Cardiac muscle cell (in vitro differentiated cells and primary cell): ENCODE measurements around the gene CERT1. TPM values are rescaled to one million over a fixed set of nuclear protein-coding genes. Genes with fewer than 3 reads are reported as not detected.

ENCODE experiments used
- DNase-seq, 2 donors: peaks; one replicate each; pipeline versions ENCODE4 v3.0.0 to v3.0.0-alpha.2; 2010 to 2017; ENCODE audit warnings: low read depth in 1 of 2, low spot score in 1 of 2
- H3K27ac ChIP-seq: fragments of 200-600 bp; sonication (generic); 2 replicates; pipeline ENCODE4 v1.5.1; 2016
- H3K27me3 ChIP-seq: fragments of 200-600 bp; sonication (generic); 2 replicates; pipeline ENCODE4 v1.6.0; 2016; ENCODE audit warnings: control low read depth
- H3K36me3 ChIP-seq: fragments of 200-600 bp; sonication (generic); 2 replicates; pipeline ENCODE4 v1.5.1; 2016; ENCODE audit warnings: control low read depth
- H3K4me1 ChIP-seq: fragments of 200-600 bp; sonication (generic); 2 replicates; pipeline ENCODE4 v1.8.1; 2017; ENCODE audit warnings: low read depth, mild to moderate bottlenecking, mixed run types
- H3K4me3 ChIP-seq: fragments of 200-600 bp; sonication (generic); 2 replicates; pipeline ENCODE4 v1.5.1; 2016; ENCODE audit warnings: mild to moderate bottlenecking
- H3K9me3 ChIP-seq: fragments of 200-600 bp; sonication (generic); 2 replicates; pipeline ENCODE4 v1.5.1; 2017; ENCODE audit warnings: low read depth, mild to moderate bottlenecking, control low read depth
- CTCF ChIP-seq: IDR thresholded peaks from 2 replicates; pipeline ENCODE4 v1.5.1; 2012; ENCODE audit warnings: low read depth, mild to moderate bottlenecking, low read length
- polyA plus RNA-seq: library from polyadenylated mRNA; unstranded; fragments of >200 nt; fragmentation: Nextera tagmentation; extraction: Ambion mirVana; gene quantifications from 2 replicates; pipeline ENCODE4 v1.2.1, GENCODE V29; 2016
- total RNA-seq: library from RNA; depleted of rRNA; stranded (reverse); fragments of >200 nt; gene quantifications from 2 replicates; pipeline ENCODE4 v1.2.3, GENCODE V29; 2016

CERT1 gene
- total and polyA plus RNA-seq, 2 experiments from 2014 or later = 12.8 to 17.5 TPM

DNA sequence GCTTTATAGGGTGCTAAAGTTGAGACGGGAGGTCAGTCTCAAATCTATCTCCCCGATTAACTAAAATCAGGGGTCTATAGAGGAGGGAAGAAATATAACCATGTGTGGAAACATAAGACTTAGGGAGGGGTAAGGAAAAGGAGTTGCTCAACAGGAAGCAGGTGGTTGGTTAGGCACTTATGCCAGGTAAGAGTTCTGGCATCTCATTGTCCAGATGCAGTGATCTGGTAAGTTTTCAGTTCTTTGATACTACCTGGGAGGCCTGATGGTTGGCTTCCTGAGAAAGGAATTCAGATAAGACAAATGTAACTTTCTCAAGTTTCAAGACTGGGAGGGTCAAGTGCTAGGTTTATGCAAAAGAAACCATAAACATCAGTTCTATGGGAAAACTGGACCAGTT, 47.7 kb downstream of the CERT1 start:
- no peak overlapping the region for H3K4me3 ChIP-seq
- no peaks in the 10 kb centered on the region for H3K9me3 ChIP-seq
- H3K4me1 ChIP-seq = peaks cover 12% of the 10 kb centered on the region
- no peaks in the 10 kb centered on the region for H3K27me3 ChIP-seq
- TF ChIP-seq CTCF = no peak
- no peaks in the 10 kb centered on the region for H3K36me3 ChIP-seq
- DNase-seq = no peak
- no peak overlapping the region for H3K27ac ChIP-seq

GRCh38 chr5:75461679-75462078, 49.8 kb downstream of the CERT1 start:
- DNase-seq = peak in 1 of 2 donors; percentile 30
- peaks cover 12% of the 10 kb centered on the region for H3K4me1 ChIP-seq
- no peak overlapping the region for H3K27ac ChIP-seq
- no peaks in the 10 kb centered on the region for H3K27me3 ChIP-seq
- peaks cover 3% of the 10 kb centered on the region for H3K36me3 ChIP-seq
- no peak overlapping the region for H3K4me3 ChIP-seq
- no peak for TF ChIP-seq CTCF
- no peaks in the 10 kb centered on the region for H3K9me3 ChIP-seq

DNA sequence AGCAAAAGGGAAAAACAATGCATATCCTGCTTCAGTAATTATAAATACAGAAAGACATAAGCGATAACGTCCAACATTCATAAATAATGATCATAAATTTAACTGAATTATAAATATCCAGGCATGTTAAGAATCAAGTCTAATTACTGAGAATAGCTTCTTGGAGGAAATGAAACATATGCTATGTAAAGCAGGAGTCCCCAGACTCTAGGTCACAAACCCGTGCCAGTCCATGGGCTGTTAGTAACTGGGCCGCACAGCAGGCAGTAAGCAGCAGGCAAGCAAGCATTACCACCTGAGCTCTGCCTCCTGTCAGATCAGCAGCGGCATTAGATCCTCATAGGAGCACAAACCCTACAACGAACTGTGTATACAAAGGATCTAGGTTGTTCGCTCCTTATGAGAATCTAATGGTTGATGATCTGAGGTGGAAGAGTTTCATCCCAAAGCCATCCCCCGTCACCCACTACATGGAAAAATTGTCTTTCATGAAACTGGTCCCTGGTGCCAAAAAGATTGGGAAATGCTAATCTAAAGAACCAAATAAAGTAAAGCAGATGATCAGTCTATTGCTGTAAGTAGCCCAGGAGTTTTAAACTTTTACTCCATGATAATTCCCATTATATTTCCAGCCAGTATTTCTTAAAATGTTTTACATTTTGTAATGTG, 50.4 kb downstream of the CERT1 start:
- Histone ChIP-seq H3K4me1 (peaks cover 8% of the 10 kb centered on the region), H3K36me3 (peaks cover 3% of the 10 kb centered on the region), H3K9me3 (no peaks in the 10 kb centered on the region), H3K27ac (no peak overlapping the region), H3K27me3 (no peaks in the 10 kb centered on the region), H3K4me3 (no peak overlapping the region)
- peak in 1 of 2 donors; percentile 21 for DNase-seq
- no peak for TF ChIP-seq CTCF

GRCh38 chr5:75460532-75460931, 50.9 kb downstream of the CERT1 start:
- Histone ChIP-seq H3K36me3 (peaks cover 3% of the 10 kb centered on the region), H3K27ac (no peak overlapping the region), H3K9me3 (no peaks in the 10 kb centered on the region), H3K27me3 (no peaks in the 10 kb centered on the region), H3K4me3 (no peak overlapping the region), H3K4me1 (peaks cover 3% of the 10 kb centered on the region)
- no peak for DNase-seq
- no peak for TF ChIP-seq CTCF

- Histone ChIP-seq H3K36me3 (peaks cover 3% of the 10 kb centered on the region), H3K27ac (no peak overlapping the region), H3K4me1 (no peaks in the 10 kb centered on the region), H3K27me3 (no peaks in the 10 kb centered on the region), H3K9me3 (no peaks in the 10 kb centered on the region), H3K4me3 (no peak overlapping the region)
- no peak for TF ChIP-seq CTCF
- DNase-seq = no peak
These were observed 53.7 kb downstream of the CERT1 start for GRCh38 chr5:75457691-75458090.
